GM12864 (cell line): ENCODE measurements around the gene PCK2.

ENCODE experiments used
- DNase-seq: peaks from one replicate; pipeline ENCODE4 v3.0.0-alpha.2; 2011; ENCODE audit warnings: low read depth
- H3K4me3 ChIP-seq: 2 replicates; pipeline ENCODE4 v1.5.1; 2011; ENCODE audit warnings: mild to moderate bottlenecking, low read depth, low read length, control low read depth
- TF ChIP-seq, protein P1 (sequence below): IDR thresholded peaks from 2 replicates; pipeline ENCODE4 v1.5.1; 2011; ENCODE audit warnings: low read depth, mild to moderate bottlenecking, moderate library complexity, low read length, control low read depth, inconsistent platforms; ENCODE audit errors: missing control alignments

The PCK2 gene

DNA sequence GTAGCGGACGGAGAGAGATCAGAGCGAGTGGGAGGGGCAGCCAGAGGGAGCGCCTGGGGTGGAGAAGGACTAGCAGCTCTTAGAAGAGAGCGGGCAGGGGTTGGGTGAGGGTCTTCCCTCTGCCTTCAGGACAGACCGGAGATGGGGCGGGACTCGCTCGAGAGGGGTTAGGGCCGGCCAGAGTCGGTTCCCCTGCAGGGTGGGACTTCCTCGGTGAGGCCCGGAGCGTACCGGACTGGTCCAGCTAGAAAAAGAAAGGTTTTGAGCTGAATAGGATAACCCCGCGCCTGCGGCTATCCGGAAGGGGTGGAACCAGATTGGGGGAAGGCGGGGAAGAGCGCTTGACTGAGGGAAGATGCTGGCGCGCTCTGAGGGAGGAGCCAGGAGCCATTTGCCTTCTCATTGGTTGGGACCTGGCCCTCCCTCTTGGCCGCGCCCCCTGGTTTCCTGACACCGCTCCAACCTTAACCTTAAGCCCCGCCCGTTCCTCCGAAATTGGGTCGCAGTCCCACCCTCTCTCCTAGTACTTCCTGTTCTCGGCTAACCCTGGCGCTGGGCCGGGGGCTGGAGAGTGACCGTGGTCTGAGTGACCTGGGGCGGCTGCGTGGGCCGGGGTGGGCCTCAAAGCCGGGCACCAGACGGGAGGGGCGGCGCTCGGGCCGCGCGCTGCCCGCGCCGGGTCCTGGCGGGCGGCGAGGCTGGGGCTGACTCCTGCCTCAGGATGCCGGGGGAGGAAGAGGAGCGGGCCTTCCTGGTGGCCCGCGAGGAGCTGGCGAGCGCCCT is 53.1 kb downstream of the PCK2 start, which contains the start of gene RNF31:
TSS of gene RNF31 (plus strand) at position 521 of the 783 bp plus-strand sequence. CDS start at position 722, 201 bp downstream.
- DNase-seq: peak; percentile 96
- TF ChIP-seq, protein P1, sequence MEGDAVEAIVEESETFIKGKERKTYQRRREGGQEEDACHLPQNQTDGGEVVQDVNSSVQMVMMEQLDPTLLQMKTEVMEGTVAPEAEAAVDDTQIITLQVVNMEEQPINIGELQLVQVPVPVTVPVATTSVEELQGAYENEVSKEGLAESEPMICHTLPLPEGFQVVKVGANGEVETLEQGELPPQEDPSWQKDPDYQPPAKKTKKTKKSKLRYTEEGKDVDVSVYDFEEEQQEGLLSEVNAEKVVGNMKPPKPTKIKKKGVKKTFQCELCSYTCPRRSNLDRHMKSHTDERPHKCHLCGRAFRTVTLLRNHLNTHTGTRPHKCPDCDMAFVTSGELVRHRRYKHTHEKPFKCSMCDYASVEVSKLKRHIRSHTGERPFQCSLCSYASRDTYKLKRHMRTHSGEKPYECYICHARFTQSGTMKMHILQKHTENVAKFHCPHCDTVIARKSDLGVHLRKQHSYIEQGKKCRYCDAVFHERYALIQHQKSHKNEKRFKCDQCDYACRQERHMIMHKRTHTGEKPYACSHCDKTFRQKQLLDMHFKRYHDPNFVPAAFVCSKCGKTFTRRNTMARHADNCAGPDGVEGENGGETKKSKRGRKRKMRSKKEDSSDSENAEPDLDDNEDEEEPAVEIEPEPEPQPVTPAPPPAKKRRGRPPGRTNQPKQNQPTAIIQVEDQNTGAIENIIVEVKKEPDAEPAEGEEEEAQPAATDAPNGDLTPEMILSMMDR: no peak

DNA sequence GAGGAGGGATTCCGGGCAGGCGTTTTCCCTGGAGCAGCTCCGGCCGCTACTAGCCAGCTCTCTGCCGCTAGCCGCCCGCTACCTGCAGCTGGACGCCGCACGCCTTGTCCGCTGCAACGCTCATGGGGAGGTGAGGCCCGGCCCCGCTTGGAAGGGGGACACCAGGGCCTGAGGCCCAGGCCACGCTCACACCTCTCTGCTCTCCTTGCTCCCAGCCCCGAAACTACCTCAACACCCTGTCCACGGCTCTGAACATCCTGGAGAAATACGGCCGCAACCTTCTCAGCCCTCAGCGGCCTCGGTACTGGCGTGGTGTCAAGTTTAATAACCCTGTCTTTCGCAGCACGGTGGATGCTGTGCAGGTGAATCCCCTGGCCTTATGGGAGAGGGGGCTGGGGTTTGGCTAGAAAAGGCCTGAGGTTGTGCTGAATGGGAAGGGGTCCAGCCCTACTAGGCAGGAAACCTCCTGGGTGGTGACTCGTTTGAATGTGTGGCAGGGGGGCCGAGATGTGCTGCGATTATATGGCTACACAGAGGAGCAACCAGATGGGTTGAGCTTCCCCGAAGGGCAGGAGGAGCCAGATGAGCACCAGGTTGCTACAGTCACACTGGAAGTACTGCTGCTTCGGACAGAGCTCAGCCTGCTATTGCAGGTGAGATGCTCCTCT is 53.8 kb downstream of the PCK2 start:
- no peak for DNase-seq
- peak overlapping the region; percentile 84 for H3K4me3 ChIP-seq
- TF ChIP-seq, protein P1: no peak

More for the DNA sequence above, 53.1 kb downstream of the PCK2 start, which contains the start of gene RNF31:
- peak within 1 kb of the TSS; percentile 84 for H3K4me3 ChIP-seq

DNA sequence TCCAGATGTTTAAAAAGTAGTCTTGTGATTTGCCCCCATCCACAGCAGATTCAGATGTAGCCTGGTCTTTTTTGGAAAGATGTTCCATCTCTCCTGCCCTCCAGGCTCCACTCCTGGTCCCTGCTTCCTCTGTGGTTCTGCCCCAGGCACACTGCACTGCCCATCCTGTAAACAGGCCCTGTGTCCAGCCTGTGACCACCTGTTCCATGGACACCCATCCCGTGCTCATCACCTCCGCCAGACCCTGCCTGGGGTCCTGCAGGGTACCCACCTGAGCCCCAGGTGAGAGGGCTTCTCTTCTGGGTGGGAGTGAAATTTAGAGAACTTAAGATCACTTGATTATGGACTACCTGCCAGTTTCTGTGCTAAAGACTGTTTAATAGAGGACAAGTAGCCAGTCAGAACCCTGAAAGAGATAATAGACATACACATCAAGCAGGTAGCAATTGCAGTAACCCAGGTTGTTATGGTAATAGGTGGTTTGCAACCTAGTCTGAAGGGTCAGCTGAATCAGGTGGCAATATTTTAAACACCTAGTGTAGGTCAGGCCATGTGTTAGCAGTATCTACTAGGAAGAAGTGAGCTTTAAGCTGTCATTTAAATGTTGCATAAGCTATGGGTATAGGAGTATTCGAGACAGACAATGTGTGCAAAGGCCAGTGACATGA is 55.3 kb downstream of the PCK2 start:
- no peak for DNase-seq
- H3K4me3 ChIP-seq: no peak overlapping the region
- TF ChIP-seq, protein P1: no peak

DNA sequence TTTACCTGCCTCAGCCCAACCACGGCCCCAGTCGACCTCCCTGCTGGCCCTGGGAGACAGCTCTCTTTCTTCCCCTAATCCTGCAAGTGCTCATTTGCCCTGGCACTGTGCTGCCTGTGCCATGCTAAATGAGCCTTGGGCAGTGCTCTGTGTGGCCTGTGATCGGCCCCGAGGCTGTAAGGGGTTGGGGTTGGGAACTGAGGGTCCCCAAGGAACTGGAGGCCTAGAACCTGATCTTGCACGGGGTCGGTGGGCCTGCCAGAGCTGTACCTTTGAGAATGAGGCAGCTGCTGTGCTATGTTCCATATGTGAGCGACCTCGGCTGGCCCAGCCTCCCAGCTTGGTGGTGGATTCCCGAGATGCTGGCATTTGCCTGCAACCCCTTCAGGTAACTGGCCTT is 56.0 kb downstream of the PCK2 start:
- TF ChIP-seq, protein P1: no peak
- DNase-seq: no peak
- H3K4me3 ChIP-seq: no peak overlapping the region

DNA sequence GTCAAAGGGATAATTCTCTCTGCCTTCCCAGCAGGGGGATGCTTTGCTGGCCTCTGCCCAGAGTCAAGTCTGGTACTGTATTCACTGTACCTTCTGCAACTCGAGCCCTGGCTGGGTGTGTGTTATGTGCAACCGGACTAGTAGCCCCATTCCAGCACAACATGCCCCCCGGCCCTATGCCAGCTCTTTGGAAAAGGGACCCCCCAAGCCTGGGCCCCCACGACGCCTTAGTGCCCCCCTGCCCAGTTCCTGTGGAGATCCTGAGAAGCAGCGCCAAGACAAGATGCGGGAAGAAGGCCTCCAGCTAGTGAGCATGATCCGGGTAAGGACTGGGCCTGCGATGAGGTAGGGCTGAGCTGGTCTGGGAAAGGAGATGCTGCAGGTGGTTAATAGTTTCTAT is 56.5 kb downstream of the PCK2 start:
- TF ChIP-seq, protein P1: no peak
- DNase-seq: no peak

DNA sequence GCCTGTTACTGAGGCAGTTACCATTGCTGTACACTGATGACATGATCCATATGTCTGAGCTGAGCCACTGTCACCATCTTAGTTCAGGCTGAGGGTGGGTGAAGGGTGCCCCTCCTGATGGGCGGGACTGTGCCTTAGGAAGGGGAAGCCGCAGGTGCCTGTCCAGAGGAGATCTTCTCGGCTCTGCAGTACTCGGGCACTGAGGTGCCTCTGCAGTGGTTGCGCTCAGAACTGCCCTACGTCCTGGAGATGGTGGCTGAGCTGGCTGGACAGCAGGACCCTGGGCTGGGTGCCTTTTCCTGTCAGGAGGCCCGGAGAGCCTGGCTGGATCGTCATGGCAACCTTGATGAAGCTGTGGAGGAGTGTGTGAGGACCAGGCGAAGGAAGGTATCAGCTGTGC is 56.9 kb downstream of the PCK2 start:
- TF ChIP-seq, protein P1: no peak
- no peak overlapping the region for H3K4me3 ChIP-seq
- DNase-seq: no peak

More for the DNA sequence above, 56.5 kb downstream of the PCK2 start:
- H3K4me3 ChIP-seq: no peak overlapping the region
